ENCODE data around the gene CPA1.

The CPA1 gene

GRCh38 chr7:130430841-130431666 lies 50.8 kb downstream of the CPA1 start:
- DNase-seq, result no peak

- DNase-seq, result no peak
Observed at GRCh38 chr7:130432886-130433285, 52.6 kb downstream of the CPA1 start.

- no peak for DNase-seq
Observed at GRCh38 chr7:130433301-130433700, 53.0 kb downstream of the CPA1 start.

- DNase-seq, result no peak
Observed at GRCh38 chr7:130435311-130435854, 55.1 kb downstream of the CPA1 start.

- DNase-seq, result no peak
Observed at GRCh38 chr7:130436253-130436652, 56.0 kb downstream of the CPA1 start.

Data from CD4-positive, alpha-beta T cell treated with Interleukin-21 for 1 hour (primary cell).